ENCODE results near the gene FOXE3. TPM values are rescaled to one million over a fixed set of nuclear protein-coding genes. Genes with fewer than 3 reads are reported as not detected.

The FOXE3 gene
- total RNA-seq, 3 donors from 2014 or later = 0.23 to 0.39 TPM; not detected in 1

DNA sequence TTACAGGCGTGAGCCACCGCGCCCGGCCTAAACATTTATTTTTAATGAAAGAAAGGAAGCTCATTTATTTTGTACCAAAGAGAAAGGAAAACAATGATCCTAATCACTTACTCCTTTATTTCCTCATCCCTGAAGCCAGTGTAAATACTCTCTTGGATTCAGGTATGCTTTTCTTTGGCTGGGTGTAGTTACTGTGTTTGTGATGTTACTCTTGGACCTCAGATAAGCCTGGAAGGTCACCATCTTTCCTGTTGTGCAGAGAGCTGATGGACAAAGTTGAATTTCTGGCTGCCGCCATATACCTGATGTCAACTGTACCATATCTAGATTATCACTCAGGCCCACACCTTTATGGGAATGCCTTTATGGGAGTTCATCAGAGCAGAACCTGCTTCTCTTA lies 35.4 kb upstream of the FOXE3 start:
- ATAC-seq = no peak
- peaks cover 2% of the 10 kb centered on the region for H3K36me3 ChIP-seq (ENCODE audit: low read depth)
- TF ChIP-seq, protein P1, sequence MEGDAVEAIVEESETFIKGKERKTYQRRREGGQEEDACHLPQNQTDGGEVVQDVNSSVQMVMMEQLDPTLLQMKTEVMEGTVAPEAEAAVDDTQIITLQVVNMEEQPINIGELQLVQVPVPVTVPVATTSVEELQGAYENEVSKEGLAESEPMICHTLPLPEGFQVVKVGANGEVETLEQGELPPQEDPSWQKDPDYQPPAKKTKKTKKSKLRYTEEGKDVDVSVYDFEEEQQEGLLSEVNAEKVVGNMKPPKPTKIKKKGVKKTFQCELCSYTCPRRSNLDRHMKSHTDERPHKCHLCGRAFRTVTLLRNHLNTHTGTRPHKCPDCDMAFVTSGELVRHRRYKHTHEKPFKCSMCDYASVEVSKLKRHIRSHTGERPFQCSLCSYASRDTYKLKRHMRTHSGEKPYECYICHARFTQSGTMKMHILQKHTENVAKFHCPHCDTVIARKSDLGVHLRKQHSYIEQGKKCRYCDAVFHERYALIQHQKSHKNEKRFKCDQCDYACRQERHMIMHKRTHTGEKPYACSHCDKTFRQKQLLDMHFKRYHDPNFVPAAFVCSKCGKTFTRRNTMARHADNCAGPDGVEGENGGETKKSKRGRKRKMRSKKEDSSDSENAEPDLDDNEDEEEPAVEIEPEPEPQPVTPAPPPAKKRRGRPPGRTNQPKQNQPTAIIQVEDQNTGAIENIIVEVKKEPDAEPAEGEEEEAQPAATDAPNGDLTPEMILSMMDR (IDR thresholded peaks at IDR 0.05) = no peak
- no peaks in the 10 kb centered on the region for H3K4me1 ChIP-seq (ENCODE audit: low read depth)
- H3K9me3 ChIP-seq = no peaks in the 10 kb centered on the region
- DNase-seq = no peak
- H3K4me3 ChIP-seq = no peak overlapping the region
- intact Hi-C loops (cut with DNase I, micrococcal nuclease) = no loop called here

DNA sequence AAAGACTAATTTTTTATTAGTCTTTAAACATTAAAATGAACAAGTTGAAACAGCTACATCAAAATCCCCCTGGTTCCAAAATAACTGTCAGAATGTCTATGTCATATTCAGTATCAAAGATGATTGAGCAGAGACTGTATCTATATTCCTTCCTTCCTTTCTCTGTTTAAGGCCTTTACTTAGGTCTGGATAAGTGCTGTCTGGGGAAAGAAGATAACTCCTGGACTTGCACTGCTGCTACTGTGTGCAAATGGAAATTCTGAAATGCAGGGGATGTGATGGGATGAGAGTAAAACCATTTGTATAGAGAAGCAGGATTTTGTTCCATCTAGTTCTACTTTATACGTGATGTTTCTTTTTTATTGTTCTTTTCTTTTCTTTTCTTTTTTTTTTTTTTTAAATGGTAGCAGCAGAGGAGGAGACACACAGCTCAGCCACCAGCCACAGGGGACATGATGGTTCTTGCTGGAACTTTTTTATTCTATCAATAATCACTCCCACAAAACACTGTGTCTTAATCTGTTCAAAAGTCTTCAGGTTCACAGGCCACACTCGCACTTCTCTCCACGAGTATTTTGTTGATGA lies 33.6 kb upstream of the FOXE3 start:
- ATAC-seq = no peak
- Histone ChIP-seq H3K9me3 (no peaks in the 10 kb centered on the region), H3K4me3 (no peak overlapping the region), H3K36me3 (ENCODE audit: low read depth) (no peaks in the 10 kb centered on the region), H3K4me1 (ENCODE audit: low read depth) (no peaks in the 10 kb centered on the region)
- intact Hi-C loops (cut with DNase I, micrococcal nuclease) = no loop called here
- TF ChIP-seq, protein P1 (IDR thresholded peaks at IDR 0.05) = no peak
- no peak for DNase-seq

DNA sequence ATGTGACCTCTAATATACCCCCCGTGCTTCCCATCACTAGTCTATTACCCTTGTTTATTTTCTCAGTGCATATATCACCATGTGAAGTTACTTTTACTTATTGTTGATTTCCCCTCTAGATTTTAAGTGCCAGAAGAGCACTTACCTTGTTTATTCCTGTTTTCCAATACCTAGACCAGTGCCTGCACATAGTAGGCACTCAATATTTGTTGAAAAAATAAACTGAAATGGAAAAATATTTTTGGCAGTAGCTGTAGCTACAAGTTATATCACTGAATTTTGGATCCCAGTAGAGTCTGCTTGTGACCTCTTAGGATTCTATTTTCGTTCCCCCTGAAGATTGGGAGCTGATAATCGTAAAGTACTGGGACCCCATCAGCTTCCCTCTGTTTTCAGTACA lies 32.0 kb upstream of the FOXE3 start:
- no peak for DNase-seq
- no peak for ATAC-seq
- H3K4me3 ChIP-seq = no peak overlapping the region
- TF ChIP-seq, protein P1 (IDR thresholded peaks at IDR 0.05) = no peak
- H3K9me3 ChIP-seq = no peaks in the 10 kb centered on the region
- H3K4me1 ChIP-seq (ENCODE audit: low read depth) = peaks cover 9% of the 10 kb centered on the region
- H3K36me3 ChIP-seq (ENCODE audit: low read depth) = no peaks in the 10 kb centered on the region
- intact Hi-C loops (cut with DNase I, micrococcal nuclease) = no loop called here

DNA sequence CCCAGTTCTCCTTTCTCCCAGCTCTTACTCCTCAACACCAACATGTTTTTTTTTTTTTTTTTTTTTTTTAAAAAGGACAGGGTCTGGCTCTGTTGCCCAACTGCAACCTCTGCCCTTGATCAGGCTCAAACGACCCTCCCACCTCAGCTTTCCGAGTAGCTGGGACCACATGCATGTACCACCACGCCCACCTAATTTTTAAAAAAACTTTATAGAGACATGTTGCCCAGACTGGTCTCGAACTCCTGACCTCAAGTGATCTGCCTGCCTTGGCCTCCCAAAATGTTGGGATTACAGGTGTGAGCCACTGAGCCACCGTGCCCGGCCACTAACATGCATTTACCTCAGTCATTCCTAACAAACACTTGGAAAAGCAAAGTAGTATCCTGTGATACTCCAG lies 31.1 kb upstream of the FOXE3 start:
- TF ChIP-seq, protein P1 (IDR thresholded peaks at IDR 0.05) = no peak
- DNase-seq (no peak), ATAC-seq (no peak)
- H3K4me3 ChIP-seq = no peak overlapping the region
- no peaks in the 10 kb centered on the region for H3K36me3 ChIP-seq (ENCODE audit: low read depth)
- H3K4me1 ChIP-seq (ENCODE audit: low read depth) = peaks cover 12% of the 10 kb centered on the region
- no peaks in the 10 kb centered on the region for H3K9me3 ChIP-seq
- intact Hi-C loops (cut with DNase I, micrococcal nuclease) = no loop called here

- Histone ChIP-seq H3K9me3 (no peaks in the 10 kb centered on the region), H3K36me3 (ENCODE audit: low read depth) (no peaks in the 10 kb centered on the region), H3K4me3 (no peak overlapping the region), H3K4me1 (ENCODE audit: low read depth) (peaks cover 18% of the 10 kb centered on the region)
- intact Hi-C loops (cut with DNase I, micrococcal nuclease) = no loop called here
- ATAC-seq (no peak), DNase-seq (no peak)
- TF ChIP-seq, protein P1 (IDR thresholded peaks at IDR 0.05) = no peak
Observed at GRCh38 chr1:47386268-47386667, 29.8 kb upstream of the FOXE3 start.

Measured in mucosa of descending colon (tissue), 3 donors.